ENCODE measurements around the gene AP1G2. TPM values are rescaled to one million over a fixed set of nuclear protein-coding genes. Genes with fewer than 3 reads are reported as not detected.

AP1G2 gene
- total RNA-seq, 2 experiments from 2014 or later = 193 to 198 TPM

GRCh38 chr14:23550131-23550811 lies 17.3 kb downstream of the AP1G2 start:
- H3K4me1 ChIP-seq (ENCODE audit: insufficient read depth, low read length) = peaks cover 20% of the 10 kb centered on the region
- peak overlapping the region; percentile 77 for H3K4me3 ChIP-seq (ENCODE audit: low read length)
- H3K4me3 Mint-ChIP-seq = no peak overlapping the region
- peaks cover 9% of the 10 kb centered on the region for H3K27me3 Mint-ChIP-seq
- intact Hi-C loops (cut with DNase I, micrococcal nuclease) = no loop called here
- H3K4me1 Mint-ChIP-seq (ENCODE audit: low read depth) = peaks cover 13% of the 10 kb centered on the region
- ChIA-PET POLR2A (interaction anchor here (0.6 to 1.1 kb wide), 3 partner anchors 72 to 248 kb away, joined by 3 read pairs; partner anchors contain the start of gene PPP1R3E), CTCF (interaction anchor here (1.1 to 2.5 kb wide), 3 partner anchors 9 to 11 kb away, joined by 4 to 11 read pairs (median 6); no protein-coding TSS in a partner anchor)
- no peak for DNase-seq
- no peak for ATAC-seq (ENCODE audit: poor library complexity)
- no peaks in the 10 kb centered on the region for H3K36me3 ChIP-seq (ENCODE audit: insufficient read depth, low read length)
- no peaks in the 10 kb centered on the region for H3K9me3 ChIP-seq (ENCODE audit: control insufficient read depth in 1 of 2, insufficient read depth in 1 of 2, low read length in 2 of 2)
- no peak overlapping the region for H3K27ac Mint-ChIP-seq
- H3K36me3 Mint-ChIP-seq (ENCODE audit: low read depth) = no peaks in the 10 kb centered on the region
- H3K27me3 ChIP-seq (ENCODE audit: control insufficient read depth in 1 of 2, insufficient read depth in 2 of 2, low read length in 2 of 2) = peaks cover 12 to 18% of the 10 kb centered on the region in 2 experiments
- H3K9me3 Mint-ChIP-seq = no peaks in the 10 kb centered on the region
- TF ChIP-seq CTCF (IDR thresholded peaks at IDR 0.05) = no peak
- no peak overlapping the region for H3K27ac ChIP-seq (ENCODE audit: low read depth in 1 of 2, low read length in 2 of 2)

- Histone ChIP-seq H3K4me3 (ENCODE audit: low read length) (no peak overlapping the region), H3K36me3 (ENCODE audit: insufficient read depth, low read length) (no peaks in the 10 kb centered on the region), H3K9me3 (ENCODE audit: control insufficient read depth in 1 of 2, insufficient read depth in 1 of 2, low read length in 2 of 2) (no peaks in the 10 kb centered on the region), H3K27ac (ENCODE audit: low read depth in 1 of 2, low read length in 2 of 2) (no peak overlapping the region), H3K4me1 (ENCODE audit: insufficient read depth, low read length) (peaks cover 18% of the 10 kb centered on the region), H3K27me3 (ENCODE audit: control insufficient read depth in 1 of 2, insufficient read depth in 2 of 2, low read length in 2 of 2) (peaks cover 12 to 18% of the 10 kb centered on the region in 2 experiments)
- no peak for DNase-seq
- H3K4me1 Mint-ChIP-seq (ENCODE audit: low read depth) = peaks cover 11% of the 10 kb centered on the region
- ChIA-PET POLR2A (interaction anchor here (0.6 to 1.0 kb wide), 2 partner anchors 70 to 280 kb away, joined by 3 read pairs; no protein-coding TSS in a partner anchor), CTCF (interaction anchor here (1.2 to 2.5 kb wide), 2 partner anchors 9 to 11 kb away, joined by 4 to 11 read pairs; no protein-coding TSS in a partner anchor)
- intact Hi-C loops (cut with DNase I, micrococcal nuclease) = no loop called here
- no peak for ATAC-seq (ENCODE audit: poor library complexity)
- no peak for TF ChIP-seq CTCF (IDR thresholded peaks at IDR 0.05)
- H3K36me3 Mint-ChIP-seq (ENCODE audit: low read depth) = no peaks in the 10 kb centered on the region
- H3K9me3 Mint-ChIP-seq = no peaks in the 10 kb centered on the region
- peaks cover 9% of the 10 kb centered on the region for H3K27me3 Mint-ChIP-seq
- no peak overlapping the region for H3K4me3 Mint-ChIP-seq
- no peak overlapping the region for H3K27ac Mint-ChIP-seq
These were observed 19.0 kb downstream of the AP1G2 start for GRCh38 chr14:23548351-23549318.

- Mint-ChIP-seq H3K9me3 (no peaks in the 10 kb centered on the region), H3K36me3 (ENCODE audit: low read depth) (no peaks in the 10 kb centered on the region), H3K27me3 (peaks cover 9% of the 10 kb centered on the region), H3K4me1 (ENCODE audit: low read depth) (peaks cover 11% of the 10 kb centered on the region), H3K4me3 (no peak overlapping the region), H3K27ac (no peak overlapping the region)
- no peaks in the 10 kb centered on the region for H3K36me3 ChIP-seq (ENCODE audit: insufficient read depth, low read length)
- H3K27ac ChIP-seq (ENCODE audit: low read depth in 1 of 2, low read length in 2 of 2) = no peak overlapping the region
- H3K4me3 ChIP-seq (ENCODE audit: low read length) = no peak overlapping the region
- DNase-seq (no peak), ATAC-seq (ENCODE audit: poor library complexity) (no peak)
- TF ChIP-seq CTCF (IDR thresholded peaks at IDR 0.05) = no peak
- ChIA-PET CTCF (interaction anchor here (2.5 kb wide), 1 partner anchor 12 kb away, joined by 11 read pairs; no protein-coding TSS in a partner anchor), POLR2A (no interaction called here)
- intact Hi-C loops (cut with DNase I, micrococcal nuclease) = no loop called here
- H3K9me3 ChIP-seq (ENCODE audit: control insufficient read depth in 1 of 2, insufficient read depth in 1 of 2, low read length in 2 of 2) = no peaks in the 10 kb centered on the region
- peaks cover 12 to 18% of the 10 kb centered on the region in 2 experiments for H3K27me3 ChIP-seq (ENCODE audit: control insufficient read depth in 1 of 2, insufficient read depth in 2 of 2, low read length in 2 of 2)
- peaks cover 18% of the 10 kb centered on the region for H3K4me1 ChIP-seq (ENCODE audit: insufficient read depth, low read length)
These were observed 19.7 kb downstream of the AP1G2 start for GRCh38 chr14:23547924-23548323.

Data from CD4-positive, alpha-beta T cell (primary cell).